ENCODE measurements around the gene RPL13. TPM values are rescaled to one million over a fixed set of nuclear protein-coding genes. Genes with fewer than 3 reads are reported as not detected.

RPL13 gene
- total RNA-seq, 1 donor from 2014 or later, result 1,727 TPM

DNA sequence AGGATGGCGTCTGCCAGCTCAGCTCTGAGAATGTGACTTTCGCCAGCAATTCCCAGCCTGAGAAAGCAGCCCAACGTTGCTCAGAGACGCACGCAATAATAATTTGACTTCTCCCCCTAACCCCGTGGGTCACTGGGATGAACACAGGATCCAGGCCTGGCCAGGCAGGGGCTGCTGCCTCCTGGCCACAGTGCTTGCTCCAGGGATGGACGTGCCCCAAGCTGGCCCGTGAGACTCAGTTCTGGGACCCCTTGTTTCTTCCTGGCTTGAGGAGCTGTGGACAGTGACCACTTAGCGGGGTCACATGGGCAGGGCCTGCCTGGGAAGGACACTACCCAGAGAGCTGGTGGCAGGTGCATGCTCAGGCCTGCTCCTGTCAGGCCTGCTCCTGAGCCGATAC lies 39.4 kb downstream of the RPL13 start:
- Histone ChIP-seq H3K27me3 (ENCODE audit: low read depth) (no peaks in the 10 kb centered on the region), H3K36me3 (no peaks in the 10 kb centered on the region), H3K4me3 (no peak overlapping the region), H3K4me1 (peaks cover 12% of the 10 kb centered on the region), H3K9me3 (no peaks in the 10 kb centered on the region), H3K27ac (no peak overlapping the region)
- intact Hi-C loops (cut with DNase I), result no loop called here
- TF ChIP-seq, protein P1, sequence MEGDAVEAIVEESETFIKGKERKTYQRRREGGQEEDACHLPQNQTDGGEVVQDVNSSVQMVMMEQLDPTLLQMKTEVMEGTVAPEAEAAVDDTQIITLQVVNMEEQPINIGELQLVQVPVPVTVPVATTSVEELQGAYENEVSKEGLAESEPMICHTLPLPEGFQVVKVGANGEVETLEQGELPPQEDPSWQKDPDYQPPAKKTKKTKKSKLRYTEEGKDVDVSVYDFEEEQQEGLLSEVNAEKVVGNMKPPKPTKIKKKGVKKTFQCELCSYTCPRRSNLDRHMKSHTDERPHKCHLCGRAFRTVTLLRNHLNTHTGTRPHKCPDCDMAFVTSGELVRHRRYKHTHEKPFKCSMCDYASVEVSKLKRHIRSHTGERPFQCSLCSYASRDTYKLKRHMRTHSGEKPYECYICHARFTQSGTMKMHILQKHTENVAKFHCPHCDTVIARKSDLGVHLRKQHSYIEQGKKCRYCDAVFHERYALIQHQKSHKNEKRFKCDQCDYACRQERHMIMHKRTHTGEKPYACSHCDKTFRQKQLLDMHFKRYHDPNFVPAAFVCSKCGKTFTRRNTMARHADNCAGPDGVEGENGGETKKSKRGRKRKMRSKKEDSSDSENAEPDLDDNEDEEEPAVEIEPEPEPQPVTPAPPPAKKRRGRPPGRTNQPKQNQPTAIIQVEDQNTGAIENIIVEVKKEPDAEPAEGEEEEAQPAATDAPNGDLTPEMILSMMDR (IDR thresholded peaks at IDR 0.05), result no peak
- ATAC-seq (no peak), DNase-seq (no peak)

DNA sequence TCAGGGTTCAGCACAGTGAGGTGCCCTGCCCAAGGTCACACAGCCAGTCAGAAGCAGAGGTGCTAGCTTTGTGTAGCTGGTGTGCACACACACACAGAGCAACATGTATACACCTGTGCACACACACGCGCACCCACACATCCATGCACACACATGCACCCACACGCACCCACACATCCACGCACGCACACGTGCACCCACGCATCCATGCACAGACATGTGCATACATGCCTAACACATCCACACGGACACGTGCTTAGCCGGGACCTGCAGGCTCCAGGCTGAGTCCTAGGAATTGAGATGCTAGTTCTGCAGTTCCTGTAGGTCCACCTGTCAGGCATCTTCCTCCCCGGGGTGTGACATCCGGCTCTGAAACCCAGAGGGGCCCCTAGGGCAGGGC lies 39.9 kb downstream of the RPL13 start:
- H3K9me3 ChIP-seq, result no peaks in the 10 kb centered on the region
- no peak overlapping the region for H3K4me3 ChIP-seq
- intact Hi-C loops (cut with DNase I), result no loop called here
- DNase-seq (no peak), ATAC-seq (no peak)
- no peaks in the 10 kb centered on the region for H3K27me3 ChIP-seq (ENCODE audit: low read depth)
- no peaks in the 10 kb centered on the region for H3K36me3 ChIP-seq
- TF ChIP-seq, protein P1 (IDR thresholded peaks at IDR 0.05), result no peak
- peaks cover 12% of the 10 kb centered on the region for H3K4me1 ChIP-seq
- H3K27ac ChIP-seq, result no peak overlapping the region

DNA sequence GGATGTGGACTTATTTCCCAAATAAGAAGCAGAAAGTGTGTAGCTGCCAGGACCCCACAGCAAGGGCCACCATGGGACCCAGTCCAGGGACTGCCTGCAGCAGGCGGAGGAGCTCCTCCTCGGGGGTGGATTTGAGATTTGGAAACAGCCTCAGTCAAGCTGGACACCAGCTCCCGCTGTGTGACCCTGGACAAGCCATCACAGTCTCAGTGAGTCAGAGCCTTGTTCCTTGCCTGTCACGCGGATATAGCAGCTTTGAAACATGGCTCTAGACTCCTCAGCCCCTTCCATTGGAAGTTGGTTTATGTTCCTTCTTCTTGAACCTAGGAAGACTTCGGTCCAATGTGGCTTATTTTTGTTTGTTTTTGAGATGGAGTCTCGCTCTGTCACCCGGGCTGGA lies 40.5 kb downstream of the RPL13 start:
- Histone ChIP-seq H3K4me3 (no peak overlapping the region), H3K4me1 (peaks cover 12% of the 10 kb centered on the region), H3K27me3 (ENCODE audit: low read depth) (no peaks in the 10 kb centered on the region), H3K27ac (no peak overlapping the region), H3K9me3 (no peaks in the 10 kb centered on the region), H3K36me3 (no peaks in the 10 kb centered on the region)
- intact Hi-C loops (cut with DNase I), result no loop called here
- TF ChIP-seq, protein P1 (IDR thresholded peaks at IDR 0.05), result no peak
- ATAC-seq (no peak), DNase-seq (no peak)

DNA sequence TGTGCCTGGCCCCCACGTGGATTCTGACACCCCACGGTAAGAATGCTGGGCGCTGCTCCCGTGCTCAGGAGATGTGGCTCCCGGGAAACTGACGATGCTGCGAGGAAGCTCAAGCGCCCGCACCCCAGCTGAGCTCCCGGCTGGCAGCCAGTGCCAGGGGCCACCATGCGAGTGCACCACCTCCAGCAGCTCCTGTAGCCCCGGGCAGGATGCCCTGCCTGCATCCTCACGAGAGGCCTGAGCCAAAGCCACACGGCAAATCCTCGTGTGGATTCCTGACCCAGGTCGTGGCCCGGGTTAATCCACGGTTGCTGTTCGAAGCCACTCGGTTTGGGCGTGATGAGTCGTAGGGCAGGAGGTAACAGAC lies 41.4 kb downstream of the RPL13 start:
- DNase-seq, result no peak

DNA sequence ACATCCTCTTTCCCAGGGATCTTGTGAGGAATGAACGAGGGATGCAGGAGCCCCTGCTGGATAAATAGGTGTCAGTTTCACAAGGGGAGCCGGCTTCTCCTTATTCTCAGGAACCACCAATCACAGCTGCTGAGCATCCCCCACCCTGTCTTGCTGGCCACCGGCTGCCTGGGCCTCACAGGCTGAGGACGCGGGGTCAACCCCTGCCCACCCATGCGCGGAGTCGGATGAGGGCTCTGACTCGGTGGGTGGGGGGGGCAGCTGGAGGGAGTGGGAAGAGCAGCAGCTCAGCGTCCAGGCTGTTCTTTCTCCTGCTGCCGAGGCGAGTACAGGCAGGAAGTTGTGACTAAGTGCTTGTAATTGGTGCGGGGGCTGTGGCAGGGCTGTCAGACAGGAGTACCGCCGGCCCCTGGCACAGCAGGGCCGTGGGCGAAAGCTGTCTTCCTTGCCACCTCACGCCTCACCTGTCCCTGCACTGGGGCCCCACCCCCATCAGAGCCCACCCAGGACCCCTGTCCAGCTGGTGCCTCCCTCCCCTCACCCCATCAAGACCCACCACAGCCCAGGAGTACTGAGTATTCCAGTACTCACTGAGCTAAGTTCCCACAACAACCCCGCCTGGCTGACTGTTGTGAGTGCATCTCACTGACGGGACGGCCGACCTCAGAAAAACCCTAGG lies 41.9 kb downstream of the RPL13 start:
- no peak overlapping the region for H3K27ac ChIP-seq
- intact Hi-C loops (cut with DNase I), result no loop called here
- no peaks in the 10 kb centered on the region for H3K36me3 ChIP-seq
- H3K27me3 ChIP-seq (ENCODE audit: low read depth), result no peaks in the 10 kb centered on the region
- TF ChIP-seq, protein P1 (IDR thresholded peaks at IDR 0.05), result no peak
- peaks cover 12% of the 10 kb centered on the region for H3K4me1 ChIP-seq
- no peak for DNase-seq
- ATAC-seq, result peak; percentile 37 to 72
- no peaks in the 10 kb centered on the region for H3K9me3 ChIP-seq
- H3K4me3 ChIP-seq, result no peak overlapping the region

More for the DNA sequence above, 41.4 kb downstream of the RPL13 start:
- Histone ChIP-seq H3K9me3 (no peaks in the 10 kb centered on the region), H3K36me3 (no peaks in the 10 kb centered on the region), H3K27ac (no peak overlapping the region), H3K4me3 (no peak overlapping the region), H3K27me3 (ENCODE audit: low read depth) (no peaks in the 10 kb centered on the region), H3K4me1 (peaks cover 12% of the 10 kb centered on the region)
- intact Hi-C loops (cut with DNase I), result no loop called here
- ATAC-seq, result no peak
- TF ChIP-seq, protein P1 (IDR thresholded peaks at IDR 0.05), result no peak

Data from lower lobe of right lung (tissue), 2 donors.